Brain microvascular endothelial cell (primary cell): ENCODE results near the gene RPS6KC1.

Experiments
- DNase-seq: peaks from one replicate; pipeline ENCODE4 v3.0.0-alpha.2; 2020
- H3K27ac ChIP-seq: fragments of 250-450 bp; sonication (Bioruptor Pico); 2 replicates; pipeline ENCODE4 v1.5.1; 2020; ENCODE audit warnings: mild to moderate bottlenecking, moderate library complexity
- H3K27me3 ChIP-seq: fragments of 250-450 bp; sonication (Bioruptor Pico); replicated peaks from 2 replicates; pipeline ENCODE4 v1.5.1; 2020; ENCODE audit warnings: mild to moderate bottlenecking
- H3K36me3 ChIP-seq: fragments of 250-450 bp; sonication (Bioruptor Pico); replicated peaks from 2 replicates; pipeline ENCODE4 v1.5.1; 2020; ENCODE audit warnings: mild to moderate bottlenecking
- H3K4me3 ChIP-seq: 2 replicates; pipeline ENCODE4 v1.5.1; 2011; ENCODE audit warnings: low read depth, mild to moderate bottlenecking, control low read depth, low read length, moderate library complexity
- in situ Hi-C: cut with HindIII; loops from 2 replicates; pipeline ENCODE4 v1.10.0; 2017; ENCODE audit warnings: low sequenced_read_pairs, low pct_ligation_motif_present
- TF ChIP-seq, protein P1 (sequence below): IDR thresholded peaks from 2 replicates; pipeline ENCODE4 v1.5.1; 2011; ENCODE audit warnings: low read depth, mild to moderate bottlenecking, moderate library complexity, low read length, control low read depth, inconsistent platforms; ENCODE audit errors: missing control alignments

The RPS6KC1 gene

DNA sequence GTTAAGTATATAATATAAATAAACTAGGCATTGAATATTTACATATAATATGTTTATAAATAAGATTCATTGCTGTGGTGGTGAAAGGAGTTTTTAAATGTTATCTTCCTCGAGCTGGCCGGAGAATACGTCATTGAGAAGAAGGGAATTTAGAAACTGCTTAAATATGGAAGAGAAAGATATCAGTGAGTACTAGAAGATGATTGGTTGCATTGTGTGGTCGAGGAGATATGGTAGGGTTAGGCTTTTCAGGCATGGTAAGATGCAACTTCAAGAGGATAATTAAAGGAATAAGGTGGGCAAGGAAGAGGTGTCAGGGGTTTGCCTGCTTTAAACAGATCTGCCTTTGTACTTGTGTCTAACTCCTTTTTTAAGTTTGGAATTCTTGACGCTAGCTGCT lies 73.5 kb downstream of the RPS6KC1 start:
- TF ChIP-seq, protein P1, sequence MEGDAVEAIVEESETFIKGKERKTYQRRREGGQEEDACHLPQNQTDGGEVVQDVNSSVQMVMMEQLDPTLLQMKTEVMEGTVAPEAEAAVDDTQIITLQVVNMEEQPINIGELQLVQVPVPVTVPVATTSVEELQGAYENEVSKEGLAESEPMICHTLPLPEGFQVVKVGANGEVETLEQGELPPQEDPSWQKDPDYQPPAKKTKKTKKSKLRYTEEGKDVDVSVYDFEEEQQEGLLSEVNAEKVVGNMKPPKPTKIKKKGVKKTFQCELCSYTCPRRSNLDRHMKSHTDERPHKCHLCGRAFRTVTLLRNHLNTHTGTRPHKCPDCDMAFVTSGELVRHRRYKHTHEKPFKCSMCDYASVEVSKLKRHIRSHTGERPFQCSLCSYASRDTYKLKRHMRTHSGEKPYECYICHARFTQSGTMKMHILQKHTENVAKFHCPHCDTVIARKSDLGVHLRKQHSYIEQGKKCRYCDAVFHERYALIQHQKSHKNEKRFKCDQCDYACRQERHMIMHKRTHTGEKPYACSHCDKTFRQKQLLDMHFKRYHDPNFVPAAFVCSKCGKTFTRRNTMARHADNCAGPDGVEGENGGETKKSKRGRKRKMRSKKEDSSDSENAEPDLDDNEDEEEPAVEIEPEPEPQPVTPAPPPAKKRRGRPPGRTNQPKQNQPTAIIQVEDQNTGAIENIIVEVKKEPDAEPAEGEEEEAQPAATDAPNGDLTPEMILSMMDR, result no peak
- Histone ChIP-seq H3K27me3 (no peaks in the 10 kb centered on the region), H3K27ac (no peak overlapping the region), H3K36me3 (no peaks in the 10 kb centered on the region), H3K4me3 (no peak overlapping the region)
- in situ Hi-C loops, result no loop called here
- no peak for DNase-seq

DNA sequence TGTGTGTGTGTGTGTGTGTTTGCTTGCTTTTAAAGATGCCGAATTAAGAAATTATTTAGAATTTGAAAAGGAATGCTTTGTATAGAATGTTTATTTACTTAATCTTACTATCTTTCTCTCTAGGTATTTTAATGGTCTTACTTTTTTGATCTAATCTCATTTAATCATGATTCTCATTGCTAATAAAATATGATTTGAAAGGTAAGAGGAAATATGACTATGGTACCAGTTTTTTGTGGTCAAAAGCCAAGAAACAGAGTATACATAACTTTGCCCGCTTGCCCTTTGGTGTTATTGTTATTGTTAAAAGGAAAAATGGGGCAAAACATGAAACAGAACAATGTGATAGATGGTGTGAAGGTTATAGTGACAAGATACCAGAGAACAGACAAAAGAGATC lies 74.6 kb downstream of the RPS6KC1 start:
- TF ChIP-seq, protein P1, result no peak
- H3K27me3 ChIP-seq, result no peaks in the 10 kb centered on the region
- no peak overlapping the region for H3K27ac ChIP-seq
- no peak for DNase-seq
- in situ Hi-C loops, result no loop called here
- no peak overlapping the region for H3K4me3 ChIP-seq
- no peaks in the 10 kb centered on the region for H3K36me3 ChIP-seq

DNA sequence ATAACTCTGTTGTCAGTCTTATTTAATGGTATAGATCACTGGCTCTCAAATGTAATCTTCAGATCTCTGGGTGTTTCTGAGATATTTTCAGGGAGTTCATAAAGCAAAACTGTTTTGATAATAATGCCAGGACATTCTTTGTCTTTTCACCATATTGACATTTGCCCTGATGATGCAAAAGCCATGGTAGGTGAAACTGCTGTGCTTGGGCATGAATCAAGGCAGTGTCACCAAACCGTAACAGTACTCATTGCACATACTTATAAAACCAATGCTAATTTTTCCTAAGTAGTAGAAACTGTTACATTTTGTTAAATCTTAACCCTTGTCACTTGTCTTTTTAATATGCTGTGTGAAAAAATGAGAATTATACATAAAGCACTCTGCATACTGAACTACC lies 76.0 kb downstream of the RPS6KC1 start:
- TF ChIP-seq, protein P1, result no peak
- Histone ChIP-seq H3K27ac (no peak overlapping the region), H3K36me3 (no peaks in the 10 kb centered on the region), H3K27me3 (no peaks in the 10 kb centered on the region), H3K4me3 (no peak overlapping the region)
- in situ Hi-C loops, result no loop called here
- peak; percentile 13 for DNase-seq

GRCh38 chr1:213131851-213132655 lies 81.0 kb downstream of the RPS6KC1 start:
- H3K27ac ChIP-seq, result no peak overlapping the region
- H3K27me3 ChIP-seq, result no peaks in the 10 kb centered on the region
- in situ Hi-C loops, result no loop called here
- TF ChIP-seq, protein P1, result no peak
- H3K4me3 ChIP-seq, result no peak overlapping the region
- DNase-seq, result no peak
- H3K36me3 ChIP-seq, result no peaks in the 10 kb centered on the region

DNA sequence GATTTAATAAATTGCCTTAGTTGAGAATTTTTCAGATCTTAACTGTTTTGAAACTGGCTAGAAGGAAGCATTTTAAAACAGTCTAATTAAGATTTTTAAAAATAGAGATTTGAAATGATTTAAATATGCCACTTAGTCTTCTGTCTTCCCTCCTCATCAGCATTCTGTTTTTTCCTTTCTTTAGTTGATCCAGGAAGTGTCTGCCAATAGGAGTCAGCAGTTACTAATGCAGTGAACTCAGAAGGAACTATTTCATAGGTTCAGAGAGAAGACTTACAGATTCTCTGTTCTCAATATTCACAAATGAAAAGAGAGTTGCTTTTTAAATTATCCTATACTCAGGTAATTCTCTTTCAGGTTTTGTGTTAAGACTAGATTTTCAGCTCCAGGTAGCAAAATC lies 84.5 kb downstream of the RPS6KC1 start:
- no peaks in the 10 kb centered on the region for H3K36me3 ChIP-seq
- TF ChIP-seq, protein P1, result no peak
- H3K27ac ChIP-seq, result no peak overlapping the region
- no peak overlapping the region for H3K4me3 ChIP-seq
- no peak for DNase-seq
- H3K27me3 ChIP-seq, result no peaks in the 10 kb centered on the region
- in situ Hi-C loops, result no loop called here
